Non-pigmented ciliary epithelial cell (primary cell): ENCODE results near the gene DLX6.
"Not testable (repeated sequence)": the region's sequence is repeated elsewhere in the genome, so short reads cannot be mapped to it uniquely, and the experiment has no call there.

ENCODE experiments used
- DNase-seq: peaks from one replicate; pipeline ENCODE4 v3.0.0-alpha.2; 2010; ENCODE audit warnings: low read depth

DLX6 gene

GRCh38 chr7:97024209-97025129 is 19.1 kb downstream of the DLX6 start, which contains the start of gene DLX5:
Gene DLX5, minus strand, starts transcription at chr7:97024831. Its CDS starts 208 bp downstream, at chr7:97024623.
- DNase-seq: no peak

DNA sequence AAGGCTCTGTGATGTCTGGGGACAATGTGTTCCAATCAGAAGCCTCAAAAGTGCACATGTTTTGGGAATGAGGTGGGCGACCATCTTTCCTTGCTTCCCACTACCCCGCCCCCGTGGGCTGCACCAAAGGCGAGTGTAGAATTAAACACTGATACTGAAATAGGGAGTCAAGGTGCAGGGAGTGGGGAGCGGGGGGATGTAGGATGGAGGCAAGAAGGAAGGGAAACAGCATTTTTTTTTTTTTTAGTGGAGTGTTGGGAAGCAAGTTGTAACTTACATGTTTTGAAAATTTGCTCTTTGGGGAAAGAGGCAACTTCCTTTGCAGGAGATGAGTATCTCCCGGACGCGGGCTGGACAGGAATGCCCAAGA is 19.8 kb downstream of the DLX6 start:
- no peak for DNase-seq

DNA sequence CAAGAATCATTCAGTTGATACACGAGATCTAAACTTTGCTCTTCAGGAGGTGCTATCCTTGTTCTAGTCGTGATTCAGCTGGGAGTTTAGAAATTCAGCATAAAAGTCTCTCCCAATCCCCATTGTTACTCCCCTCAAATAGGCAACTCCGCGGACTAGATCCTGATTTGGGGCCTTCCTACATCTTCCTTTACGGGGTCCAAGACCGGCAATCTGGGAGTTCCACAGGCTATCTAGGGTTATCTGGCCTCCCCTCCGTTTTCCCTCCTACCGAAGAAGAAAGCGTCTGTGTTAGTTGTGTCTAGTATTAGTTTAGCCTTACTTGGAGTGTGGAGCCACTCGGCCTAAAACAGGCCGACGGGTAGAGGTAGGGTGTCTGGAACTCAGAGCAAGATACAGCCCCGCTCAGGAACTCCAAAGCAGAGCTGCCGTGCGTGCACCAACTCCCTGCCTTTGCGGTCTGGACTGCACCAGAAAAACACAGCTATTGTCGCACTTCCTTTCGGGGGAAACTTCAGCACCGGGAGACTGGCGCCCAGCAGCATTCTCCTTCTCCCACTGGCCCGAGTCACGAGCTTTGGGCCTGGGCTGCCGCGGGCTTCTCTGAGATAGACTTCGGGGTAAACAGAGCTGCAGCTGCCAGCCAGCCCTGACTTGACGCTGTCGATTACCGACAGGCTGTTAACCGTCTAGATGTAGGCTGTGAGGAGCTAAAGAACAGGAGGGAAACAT is 20.8 kb downstream of the DLX6 start:
- DNase-seq: no peak

DNA sequence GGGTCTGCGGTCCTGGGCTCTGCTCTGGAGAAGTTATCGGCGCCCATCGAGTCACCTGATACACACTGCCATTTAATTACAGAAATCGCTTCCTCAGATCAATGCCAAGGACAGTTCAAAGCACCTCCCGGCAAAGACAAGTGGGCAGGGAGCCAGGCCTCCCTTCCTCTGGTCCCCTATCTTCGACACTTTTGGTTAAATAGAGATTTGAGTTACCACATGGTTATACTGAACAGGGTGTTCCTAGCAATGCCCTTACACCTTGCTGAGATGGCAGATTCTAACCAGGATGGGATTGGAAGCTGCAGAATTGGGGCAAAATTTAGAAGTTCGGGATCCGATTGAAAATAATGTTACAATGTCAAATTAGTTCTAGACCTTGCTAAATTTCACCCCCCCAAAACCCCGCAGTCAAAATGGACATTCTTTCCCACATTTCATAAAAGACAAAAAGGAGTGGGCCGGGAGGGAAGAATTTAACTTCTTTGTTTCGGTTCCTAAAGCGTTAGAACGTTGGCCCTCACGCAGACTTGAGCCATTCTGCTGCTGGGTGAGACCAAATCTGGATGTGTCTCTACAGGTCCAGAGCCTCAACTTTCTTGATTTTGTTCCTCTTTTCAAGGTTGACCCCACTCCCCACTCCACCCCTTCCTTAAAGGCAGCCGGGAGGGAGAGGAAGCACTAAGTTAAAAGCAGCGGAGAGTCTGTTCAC is 21.5 kb downstream of the DLX6 start:
- DNase-seq: no peak

GRCh38 chr7:97027427-97028234 is 22.3 kb downstream of the DLX6 start:
- peak; percentile 67 for DNase-seq

GRCh38 chr7:97034213-97034852 is 29.0 kb downstream of the DLX6 start:
- DNase-seq: not testable (repeated sequence)

GRCh38 chr7:97039374-97040065 is 34.2 kb downstream of the DLX6 start:
- DNase-seq: no peak

- DNase-seq: no peak
Measured at GRCh38 chr7:97043281-97043680, 37.9 kb downstream of the DLX6 start.
